Esophagus muscularis mucosa (tissue), 4 donors: ENCODE results near the gene CYSLTR2. TPM values are rescaled to one million over a fixed set of nuclear protein-coding genes. Genes with fewer than 3 reads are reported as not detected.
"Not testable (repeated sequence)": the region's sequence is repeated elsewhere in the genome, so short reads cannot be mapped to it uniquely, and the experiment has no call there.

Source experiments
- DNase-seq: peaks from one replicate; pipeline ENCODE4 v3.0.0-alpha.2; 2017; ENCODE audit errors: extremely low spot score
- H3K27ac ChIP-seq, 4 donors: fragments of 200-600 bp; sonication (generic); replicated peaks in 1 of 4; 1 replicate in 3 of 4; 2 replicates in 1 of 4; pipeline ENCODE4 v1.5.1; 2016 to 2019; ENCODE audit warnings: mild to moderate bottlenecking in 1 of 4
- H3K27me3 ChIP-seq, 4 donors: fragments of 200-600 bp; sonication (generic); one replicate each; pipeline versions ENCODE4 v1.5.1 to v1.6.0; 2016 to 2019
- H3K36me3 ChIP-seq, 4 donors: fragments of 200-600 bp; sonication (generic); one replicate each; pipeline ENCODE4 v1.5.1; 2016 to 2019
- H3K4me1 ChIP-seq, 4 donors: fragments of 200-600 bp; sonication (generic); one replicate each; pipeline ENCODE4 v1.5.1; 2016 to 2019
- H3K4me3 ChIP-seq, 4 donors: fragments of 200-600 bp; sonication (generic); 1 replicate in 2 of 4; 2 replicates in 2 of 4; pipeline ENCODE4 v1.5.1; 2016 to 2019; ENCODE audit warnings: mild to moderate bottlenecking in 4 of 4, moderate library complexity in 1 of 4
- H3K9me3 ChIP-seq, 4 donors: fragments of 200-600 bp; sonication (generic); 1 replicate in 3 of 4; 2 replicates in 1 of 4; pipeline ENCODE4 v1.5.1; 2016 to 2019
- CTCF ChIP-seq, 3 experiments: fragments of 200-600 bp in 2 of 3; fragments of 450-650 bp in 1 of 3; sonication (generic) in 2 of 3; IDR thresholded peaks; one replicate each; pipeline ENCODE4 v1.5.1; 2017 to 2019; ENCODE audit warnings: antibody characterized with exemption in 3 of 3, mild to moderate bottlenecking in 2 of 3, moderate library complexity in 1 of 3
- EP300 ChIP-seq: sonication (generic); formaldehyde crosslinking; IDR thresholded peaks from one replicate; pipeline ENCODE4 v1.6.1; 2017; ENCODE audit warnings: antibody characterized with exemption
- POLR2A ChIP-seq: fragments of 450-650 bp; IDR thresholded peaks from one replicate; pipeline ENCODE4 v1.6.1; 2017; ENCODE audit warnings: antibody characterized with exemption, moderate library complexity, mild to moderate bottlenecking, low read depth
- POLR2AphosphoS5 ChIP-seq, 2 donors: sonication (generic); formaldehyde crosslinking; IDR thresholded peaks; one replicate each; pipeline ENCODE4 v1.6.1; 2017; ENCODE audit warnings: antibody characterized with exemption in 2 of 2
- WGBS: methylation state at CpG from one replicate; pipeline ENCODE4 v1.1.5; 2018; 5-methylcytosine and 5-hydroxymethylcytosine counted together
- intact Hi-C: fragments of 100-400 bp; cut with DNase I; formaldehyde crosslinking; loops from one replicate; pipeline ENCODE4 v1.15.1; 2023
- total RNA-seq, 4 donors: library from RNA; depleted of rRNA; stranded (reverse); fragments of >200 nt; gene quantifications; one replicate each; pipeline versions ENCODE4 v1.1.0 to v1.2.1, GENCODE V29; 2016

CYSLTR2 gene
- total RNA-seq, 4 donors from 2014 or later: 0.83 to 4.2 (median 1.2) TPM

GRCh38 chr13:48660361-48661076 is 6.8 kb downstream of the CYSLTR2 start:
- H3K27ac ChIP-seq: peak overlapping the region in 3 of 4 donors; percentile 1 to 20 (median 11)
- DNase-seq: peak; percentile 79

GRCh38 chr13:48661107-48661506 is 7.4 kb downstream of the CYSLTR2 start:
- peak overlapping the region in 2 of 4 donors; percentile 1 to 20 for H3K27ac ChIP-seq
- intact Hi-C loops: no loop called here
- WGBS: 72% methylated on average over 5 of the region's 5 CpGs
- H3K9me3 ChIP-seq: peaks cover 0 to 10% (median 6%) of the 10 kb centered on the region in 4 donors
- H3K36me3 ChIP-seq: no peaks in the 10 kb centered on the region
- peak; percentile 64 for DNase-seq
- no peak overlapping the region for H3K4me3 ChIP-seq
- no peaks in the 10 kb centered on the region for H3K27me3 ChIP-seq
- H3K4me1 ChIP-seq: peaks cover 0 to 19% (median 16%) of the 10 kb centered on the region in 4 donors
- TF ChIP-seq EP300 (no peak), POLR2A (no peak), CTCF (IDR thresholded peaks at IDR 0.05) (no peak), POLR2AphosphoS5 (IDR thresholded peaks at IDR 0.05) (no peak)

More at GRCh38 chr13:48660361-48661076, 6.8 kb downstream of the CYSLTR2 start:
- Histone ChIP-seq H3K36me3 (no peaks in the 10 kb centered on the region), H3K4me1 (peaks cover 0 to 19% (median 16%) of the 10 kb centered on the region in 4 donors), H3K4me3 (no peak overlapping the region), H3K27me3 (no peaks in the 10 kb centered on the region), H3K9me3 (peaks cover 0 to 7% (median 2%) of the 10 kb centered on the region in 4 donors)
- intact Hi-C loops: no loop called here
- 21% methylated on average over 4 of the region's 4 CpGs for WGBS
- no peak for TF ChIP-seq POLR2A
- TF ChIP-seq EP300: no peak
- TF ChIP-seq CTCF (IDR thresholded peaks at IDR 0.05): no peak
- TF ChIP-seq POLR2AphosphoS5 (IDR thresholded peaks at IDR 0.05): no peak

GRCh38 chr13:48662226-48662625 is 8.5 kb downstream of the CYSLTR2 start:
- intact Hi-C loops: no loop called here
- no peaks in the 10 kb centered on the region for H3K27me3 ChIP-seq
- no peak overlapping the region for H3K4me3 ChIP-seq
- peaks cover 0 to 20% (median 15%) of the 10 kb centered on the region in 4 donors for H3K9me3 ChIP-seq
- no peaks in the 10 kb centered on the region for H3K36me3 ChIP-seq
- no peak for DNase-seq
- H3K4me1 ChIP-seq: peaks cover 0 to 16% (median 15%) of the 10 kb centered on the region in 4 donors
- H3K27ac ChIP-seq: no peak overlapping the region
- TF ChIP-seq EP300 (no peak), POLR2A (no peak), POLR2AphosphoS5 (IDR thresholded peaks at IDR 0.05) (no peak), CTCF (IDR thresholded peaks at IDR 0.05) (no peak)
- 83% methylated on average over 1 of the region's 1 CpG for WGBS

GRCh38 chr13:48667136-48667535 is 13.4 kb downstream of the CYSLTR2 start:
- H3K9me3 ChIP-seq: peaks cover 0 to 30% (median 27%) of the 10 kb centered on the region in 4 donors

GRCh38 chr13:48671421-48671820 is 17.7 kb downstream of the CYSLTR2 start:
- H3K4me1 ChIP-seq, DNase-seq, H3K36me3 ChIP-seq, H3K4me3 ChIP-seq, H3K27me3 ChIP-seq, intact Hi-C loops, H3K27ac ChIP-seq: not testable (repeated sequence)
- WGBS: 75% methylated on average over 2 of the region's 2 CpGs
- H3K9me3 ChIP-seq: peaks cover 0 to 24% (median 15%) of the 10 kb centered on the region in 4 donors

More at GRCh38 chr13:48667136-48667535, 13.4 kb downstream of the CYSLTR2 start:
- 58% methylated on average over 3 of the region's 3 CpGs for WGBS
- DNase-seq: no peak
- Histone ChIP-seq H3K4me3 (no peak overlapping the region), H3K27ac (no peak overlapping the region), H3K4me1 (no peaks in the 10 kb centered on the region), H3K27me3 (no peaks in the 10 kb centered on the region), H3K36me3 (no peaks in the 10 kb centered on the region)
- TF ChIP-seq CTCF (IDR thresholded peaks at IDR 0.05) (no peak), EP300 (no peak), POLR2AphosphoS5 (IDR thresholded peaks at IDR 0.05) (no peak), POLR2A (no peak)
- intact Hi-C loops: no loop called here
